WERI-Rb-1 (cell line): ENCODE measurements around the gene CRACR2A.

Experiments used
- DNase-seq: peaks from one replicate; pipeline ENCODE4 v3.0.0-alpha.2; 2020
- H3K27ac ChIP-seq: fragments of 250-450 bp; sonication (Bioruptor Pico); 2 replicates; pipeline ENCODE4 v1.5.1; 2020; ENCODE audit warnings: mild to moderate bottlenecking, moderate library complexity
- H3K27me3 ChIP-seq: fragments of 250-450 bp; sonication (Bioruptor Pico); 2 replicates; pipeline ENCODE4 v1.5.1; 2021; ENCODE audit warnings: mild to moderate bottlenecking, low read depth, moderate library complexity; ENCODE audit not compliant: insufficient read depth, severe bottlenecking
- H3K36me3 ChIP-seq: fragments of 250-450 bp; sonication (Bioruptor Pico); 2 replicates; pipeline ENCODE4 v1.5.1; 2020; ENCODE audit warnings: mild to moderate bottlenecking, moderate library complexity
- H3K4me3 ChIP-seq: 2 replicates; pipeline ENCODE4 v1.5.1; 2011; ENCODE audit warnings: low read depth, mild to moderate bottlenecking, control low read depth, low read length
- H3K9me3 ChIP-seq: fragments of 250-450 bp; sonication (Bioruptor Pico); 2 replicates; pipeline ENCODE4 v1.5.1; 2021; ENCODE audit warnings: mild to moderate bottlenecking, moderate library complexity; ENCODE audit not compliant: severe bottlenecking
- TF ChIP-seq, protein P1 (sequence below): IDR thresholded peaks from 2 replicates; pipeline ENCODE4 v1.5.1; 2011; ENCODE audit warnings: low read depth, mild to moderate bottlenecking, control low read depth, inconsistent platforms, low read length

The CRACR2A gene

DNA sequence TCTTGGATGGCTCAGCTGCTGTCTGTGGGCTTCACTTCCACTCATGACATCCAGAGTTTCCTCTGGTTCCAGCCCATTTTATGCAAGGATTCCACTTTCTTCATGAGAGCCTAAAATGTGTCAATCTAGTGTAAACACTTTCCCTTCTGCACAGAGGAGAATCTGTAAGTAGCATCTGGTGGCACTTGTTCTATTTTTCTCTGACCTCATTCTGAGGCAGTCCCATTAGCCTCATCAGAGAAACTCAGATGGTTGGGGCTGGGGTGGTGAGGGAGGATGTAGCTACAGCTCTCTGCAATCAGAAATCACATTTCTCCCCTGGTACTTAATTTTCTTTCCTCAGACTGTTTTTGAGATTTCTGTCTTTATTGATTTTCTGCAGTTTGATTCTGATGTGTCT, 180.3 kb downstream of the CRACR2A start:
- no peaks in the 10 kb centered on the region for H3K27me3 ChIP-seq
- TF ChIP-seq, protein P1, sequence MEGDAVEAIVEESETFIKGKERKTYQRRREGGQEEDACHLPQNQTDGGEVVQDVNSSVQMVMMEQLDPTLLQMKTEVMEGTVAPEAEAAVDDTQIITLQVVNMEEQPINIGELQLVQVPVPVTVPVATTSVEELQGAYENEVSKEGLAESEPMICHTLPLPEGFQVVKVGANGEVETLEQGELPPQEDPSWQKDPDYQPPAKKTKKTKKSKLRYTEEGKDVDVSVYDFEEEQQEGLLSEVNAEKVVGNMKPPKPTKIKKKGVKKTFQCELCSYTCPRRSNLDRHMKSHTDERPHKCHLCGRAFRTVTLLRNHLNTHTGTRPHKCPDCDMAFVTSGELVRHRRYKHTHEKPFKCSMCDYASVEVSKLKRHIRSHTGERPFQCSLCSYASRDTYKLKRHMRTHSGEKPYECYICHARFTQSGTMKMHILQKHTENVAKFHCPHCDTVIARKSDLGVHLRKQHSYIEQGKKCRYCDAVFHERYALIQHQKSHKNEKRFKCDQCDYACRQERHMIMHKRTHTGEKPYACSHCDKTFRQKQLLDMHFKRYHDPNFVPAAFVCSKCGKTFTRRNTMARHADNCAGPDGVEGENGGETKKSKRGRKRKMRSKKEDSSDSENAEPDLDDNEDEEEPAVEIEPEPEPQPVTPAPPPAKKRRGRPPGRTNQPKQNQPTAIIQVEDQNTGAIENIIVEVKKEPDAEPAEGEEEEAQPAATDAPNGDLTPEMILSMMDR: no peak
- H3K27ac ChIP-seq: no peak overlapping the region
- H3K4me3 ChIP-seq: no peak overlapping the region
- H3K36me3 ChIP-seq: no peaks in the 10 kb centered on the region
- H3K9me3 ChIP-seq: no peaks in the 10 kb centered on the region
- DNase-seq: no peak

DNA sequence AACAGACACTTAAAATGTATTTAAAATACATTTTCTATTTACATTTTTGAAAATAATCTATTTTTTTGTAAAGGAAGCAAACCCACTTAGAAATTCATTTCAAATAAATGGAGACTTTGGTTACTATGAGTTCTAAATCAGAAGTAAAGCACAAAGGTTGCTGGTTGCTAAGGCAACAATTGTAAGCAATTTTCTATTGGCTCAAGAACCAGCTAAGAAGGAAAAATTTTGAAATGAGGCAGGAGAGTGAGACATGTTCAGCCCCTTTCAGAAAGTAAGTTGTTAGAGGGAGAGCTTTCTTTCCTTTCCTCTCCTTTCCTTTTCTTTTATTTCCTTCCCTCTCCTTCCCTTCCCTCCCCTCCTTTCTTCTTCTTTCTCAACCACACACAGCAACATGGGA, 181.2 kb downstream of the CRACR2A start:
- TF ChIP-seq, protein P1: no peak
- H3K36me3 ChIP-seq: no peaks in the 10 kb centered on the region
- H3K9me3 ChIP-seq: no peaks in the 10 kb centered on the region
- no peak overlapping the region for H3K27ac ChIP-seq
- no peak for DNase-seq
- H3K4me3 ChIP-seq: no peak overlapping the region
- H3K27me3 ChIP-seq: no peaks in the 10 kb centered on the region

DNA sequence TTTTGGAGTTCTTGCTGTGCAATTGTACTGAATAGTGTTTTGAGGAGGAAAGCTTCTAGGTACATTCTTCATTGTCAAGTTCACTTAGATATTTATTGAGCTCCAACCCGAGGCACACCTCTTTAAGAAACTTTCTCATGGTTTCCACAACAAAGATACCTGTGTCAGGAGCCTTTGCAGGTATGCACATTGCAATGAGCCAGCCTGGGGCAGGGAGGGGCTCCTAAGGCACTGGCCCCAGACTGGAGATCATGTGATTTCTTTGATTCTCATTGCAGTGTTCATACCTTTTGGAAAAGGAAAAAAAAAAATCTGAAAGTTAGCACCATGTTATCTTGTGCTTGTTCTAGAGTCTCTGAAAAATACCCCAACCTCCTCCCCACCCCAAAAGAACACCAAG, 181.6 kb downstream of the CRACR2A start:
- no peak for DNase-seq
- Histone ChIP-seq H3K27ac (no peak overlapping the region), H3K9me3 (no peaks in the 10 kb centered on the region), H3K4me3 (no peak overlapping the region), H3K36me3 (no peaks in the 10 kb centered on the region), H3K27me3 (no peaks in the 10 kb centered on the region)
- TF ChIP-seq, protein P1: no peak

DNA sequence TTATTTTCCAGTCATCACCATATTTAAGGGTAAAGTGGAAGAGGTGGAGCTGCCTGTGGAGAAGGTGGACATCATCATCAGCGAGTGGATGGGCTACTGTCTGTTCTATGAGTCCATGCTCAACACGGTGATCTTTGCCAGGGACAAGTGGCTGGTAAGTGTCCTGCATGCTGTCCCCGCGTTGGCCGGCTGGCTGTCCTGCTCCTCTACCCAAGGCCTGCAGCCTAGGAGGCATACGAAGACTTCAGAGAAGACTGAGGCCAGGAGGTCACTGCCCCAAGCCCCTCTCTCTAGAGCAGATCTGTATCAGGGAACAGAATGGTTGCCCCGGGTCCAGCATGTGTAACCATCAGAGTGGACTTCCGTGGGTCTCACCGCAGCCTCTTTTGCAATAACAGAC, 184.2 kb downstream of the CRACR2A start:
- H3K9me3 ChIP-seq: no peaks in the 10 kb centered on the region
- TF ChIP-seq, protein P1: no peak
- H3K27me3 ChIP-seq: no peaks in the 10 kb centered on the region
- no peak for DNase-seq
- H3K27ac ChIP-seq: no peak overlapping the region
- H3K4me3 ChIP-seq: no peak overlapping the region
- no peaks in the 10 kb centered on the region for H3K36me3 ChIP-seq

DNA sequence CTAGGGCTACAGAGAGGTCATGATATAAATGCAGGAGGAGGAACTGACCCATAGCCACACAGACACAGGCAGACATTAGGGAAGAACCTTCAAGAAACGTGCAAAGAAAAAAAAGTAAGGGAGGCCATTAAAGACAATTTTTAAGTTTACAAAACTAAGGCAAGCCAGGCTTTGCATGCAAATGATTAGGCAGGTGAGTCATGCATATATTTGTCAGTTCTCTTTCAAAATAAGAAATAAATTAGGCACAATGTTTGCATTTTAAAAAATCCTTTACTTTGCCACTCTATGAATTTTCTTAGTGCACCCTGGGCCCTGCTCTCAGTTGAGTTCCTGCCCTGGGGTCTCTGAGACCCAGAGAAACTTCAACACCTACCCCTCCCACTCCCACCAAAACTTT, 186.9 kb downstream of the CRACR2A start:
- Histone ChIP-seq H3K27me3 (no peaks in the 10 kb centered on the region), H3K4me3 (no peak overlapping the region), H3K36me3 (no peaks in the 10 kb centered on the region), H3K9me3 (no peaks in the 10 kb centered on the region), H3K27ac (no peak overlapping the region)
- no peak for DNase-seq
- TF ChIP-seq, protein P1: no peak
